H54 (cell line): Measurements from ENCODE around the gene TMEM270.

Experiments used
- DNase-seq: peaks from one replicate; pipeline ENCODE4 v3.0.0; 2011; ENCODE audit warnings: low spot score, mixed read lengths; ENCODE audit not compliant: insufficient read length
- FAIRE-seq: peaks from 3 replicates; lab custom pipeline; 2011; peaks lifted over from hg19 to GRCh38; lab: Jason Lieb, UNC
- POLR2A ChIP-seq: IDR thresholded peaks from 2 replicates; pipeline ENCODE4 v1.6.1; 2011; ENCODE audit warnings: low read depth, mild to moderate bottlenecking, low read length

Gene TMEM270

DNA sequence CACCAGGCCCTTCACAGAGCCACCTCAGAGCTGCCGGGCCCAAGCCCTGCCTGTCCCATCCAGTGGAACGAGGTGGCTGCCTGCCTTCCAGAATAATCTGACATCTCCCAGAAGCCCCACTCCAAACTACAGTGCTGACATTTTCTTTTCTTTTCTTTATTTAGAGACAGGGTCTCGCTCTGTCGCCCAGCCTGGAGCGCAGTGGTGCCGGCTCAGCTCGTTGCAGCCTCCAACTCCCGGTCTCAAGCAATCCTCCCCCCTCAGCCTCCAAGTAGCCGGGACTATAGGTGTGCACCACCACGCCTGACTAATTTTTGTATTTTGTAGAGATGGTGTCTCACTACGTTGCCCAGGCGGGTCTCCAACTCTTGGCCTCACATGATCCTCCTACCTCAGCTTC lies 346 bp downstream of the TMEM270 start:
- FAIRE-seq (no peak), DNase-seq (no peak)
- TF ChIP-seq POLR2A: no peak

DNA sequence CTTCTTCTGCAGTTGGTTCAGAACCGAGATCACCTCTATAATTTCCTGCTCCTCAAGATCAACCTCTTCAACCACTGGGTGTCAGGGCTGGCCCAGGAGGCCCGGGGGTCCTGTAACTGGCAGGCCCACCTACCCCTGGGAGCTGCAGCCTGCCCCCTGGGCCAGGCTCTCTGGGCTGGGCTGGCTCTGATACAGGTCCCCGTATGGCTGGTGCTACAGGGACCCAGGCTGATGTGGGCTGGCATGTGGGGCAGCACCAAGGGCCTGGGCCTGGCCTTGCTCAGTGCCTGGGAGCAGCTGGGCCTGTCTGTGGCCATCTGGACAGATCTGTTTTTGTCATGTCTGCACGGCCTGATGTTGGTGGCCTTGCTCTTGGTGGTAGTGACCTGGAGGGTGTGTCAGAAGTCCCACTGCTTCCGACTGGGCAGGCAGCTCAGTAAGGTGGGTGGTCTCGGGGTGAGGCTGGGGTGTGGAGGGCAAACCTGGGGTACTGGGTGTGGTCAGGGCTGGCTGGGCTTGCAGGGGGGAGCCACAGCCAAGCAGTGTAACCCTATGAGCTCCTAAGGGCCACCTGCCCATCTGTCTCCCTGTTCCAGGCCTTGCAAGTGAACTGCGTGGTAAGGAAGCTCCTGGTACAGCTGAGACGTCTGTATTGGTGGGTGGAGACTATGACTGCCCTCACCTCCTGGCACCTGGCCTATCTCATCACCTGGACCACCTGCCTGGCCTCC lies 4.2 kb downstream of the TMEM270 start:
- no peak for TF ChIP-seq POLR2A
- DNase-seq (no peak), FAIRE-seq (no peak)

DNA sequence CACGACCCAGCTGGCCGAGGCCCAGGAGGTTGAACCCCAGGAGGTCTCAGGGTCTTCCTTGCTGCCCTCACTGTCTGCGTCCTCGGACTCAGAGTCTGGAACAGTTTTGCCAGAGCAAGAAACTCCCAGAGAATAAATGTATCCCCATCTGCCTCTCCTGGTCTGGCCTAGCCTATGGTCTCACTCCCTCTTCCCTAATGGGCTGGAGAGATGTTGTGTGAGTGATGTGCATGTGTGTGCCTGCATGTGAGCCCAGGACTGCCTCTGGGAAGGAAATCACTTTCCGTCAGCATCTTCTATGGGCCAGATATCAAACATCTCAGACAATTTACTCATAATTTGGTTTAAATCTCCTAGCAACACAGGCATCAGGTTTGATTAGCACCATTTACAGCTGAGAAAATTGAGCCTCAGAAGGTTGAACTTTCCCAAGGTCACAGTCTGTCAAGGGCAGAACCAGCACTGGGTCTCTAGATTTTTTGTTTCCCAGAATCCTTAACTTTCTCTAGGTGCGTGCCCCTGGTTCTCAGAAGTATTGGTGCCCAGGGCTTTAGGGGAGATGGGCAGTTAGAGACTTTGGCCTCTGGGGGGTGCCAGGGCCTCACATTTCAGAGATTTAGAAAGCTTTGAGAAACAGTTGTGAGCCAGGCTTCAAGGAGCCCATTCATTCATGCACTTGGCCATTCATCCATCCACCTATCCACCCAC lies 4.9 kb downstream of the TMEM270 start:
- no peak for TF ChIP-seq POLR2A
- DNase-seq: no peak
- FAIRE-seq: no peak

DNA sequence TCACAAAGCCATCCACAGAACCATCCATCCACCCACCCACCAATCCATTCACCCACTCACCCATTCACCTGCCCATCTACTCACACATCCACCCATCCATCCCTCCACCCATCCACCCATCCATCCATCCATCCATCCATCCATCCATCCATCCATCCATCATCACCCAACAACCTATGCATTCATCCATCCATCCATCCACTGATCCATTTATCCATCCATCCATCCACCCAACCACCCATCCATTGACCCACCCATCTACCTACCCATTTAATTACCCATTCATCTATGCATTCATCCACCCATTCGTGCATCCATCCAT lies 5.4 kb downstream of the TMEM270 start:
- FAIRE-seq (no peak), DNase-seq (no peak)
- TF ChIP-seq POLR2A: no peak

DNA sequence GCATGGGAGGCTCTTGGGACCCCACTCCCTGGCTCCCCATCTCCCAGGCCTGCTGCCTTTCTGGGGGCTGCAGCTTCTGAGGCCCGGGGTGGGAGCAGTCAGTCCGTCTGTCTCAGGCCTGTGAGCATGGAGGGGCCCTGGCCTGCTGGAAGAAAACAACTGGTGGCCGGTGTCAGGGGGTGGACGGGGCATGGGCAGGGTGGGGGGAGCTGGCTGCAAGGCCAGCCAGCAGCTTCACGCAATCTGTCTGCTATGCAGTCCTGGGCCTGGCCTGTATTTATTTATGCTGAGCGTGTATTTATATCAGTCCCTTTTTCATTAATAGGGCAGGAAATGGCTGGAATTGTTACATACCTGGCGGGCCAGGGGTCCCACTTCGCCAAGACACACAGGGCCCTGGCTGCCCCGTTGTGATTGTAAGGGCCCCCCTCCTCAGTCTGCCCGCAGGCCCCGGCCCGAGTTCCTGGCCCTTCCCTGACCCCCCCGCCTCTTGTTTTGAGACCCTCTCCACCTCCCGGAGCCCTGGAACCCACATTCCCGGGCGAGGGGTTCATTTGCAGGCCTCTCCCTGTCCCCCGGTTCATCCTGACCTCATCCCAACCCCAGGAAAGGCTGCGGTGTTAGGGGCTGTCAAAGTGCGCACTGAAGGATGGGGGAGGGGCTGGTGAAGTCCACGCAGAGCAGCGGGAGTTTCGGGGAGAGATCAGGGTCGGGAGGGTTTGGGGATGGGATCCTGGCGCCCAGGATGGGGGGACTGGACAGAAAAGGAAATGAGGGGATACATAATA lies 8.2 kb downstream of the TMEM270 start:
- DNase-seq (no peak), FAIRE-seq (no peak)
- no peak for TF ChIP-seq POLR2A

DNA sequence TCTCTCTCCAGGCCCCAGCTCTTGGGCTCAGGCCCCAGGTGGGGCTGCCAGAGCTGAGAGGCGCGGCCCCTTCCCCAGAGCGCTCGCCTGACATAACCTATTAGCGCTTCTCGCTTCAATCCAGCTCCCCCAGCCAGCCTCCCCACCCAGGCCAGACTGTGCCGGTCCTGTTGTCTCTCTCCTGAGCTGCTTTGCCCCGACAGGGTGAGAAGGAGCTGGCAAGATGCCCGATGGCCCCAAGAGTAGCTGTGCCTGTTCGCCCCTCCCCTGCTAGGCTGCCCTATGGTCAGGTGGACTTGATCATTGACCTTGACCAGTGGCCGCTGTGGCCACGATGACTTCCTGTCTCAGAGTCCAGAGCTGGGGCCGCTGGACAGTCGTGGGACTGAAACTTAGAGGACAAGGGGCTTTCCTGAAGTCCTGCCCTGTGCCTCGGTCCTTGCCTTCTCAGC lies 9.1 kb downstream of the TMEM270 start:
- FAIRE-seq (no peak), DNase-seq (no peak)
- TF ChIP-seq POLR2A: no peak

DNA sequence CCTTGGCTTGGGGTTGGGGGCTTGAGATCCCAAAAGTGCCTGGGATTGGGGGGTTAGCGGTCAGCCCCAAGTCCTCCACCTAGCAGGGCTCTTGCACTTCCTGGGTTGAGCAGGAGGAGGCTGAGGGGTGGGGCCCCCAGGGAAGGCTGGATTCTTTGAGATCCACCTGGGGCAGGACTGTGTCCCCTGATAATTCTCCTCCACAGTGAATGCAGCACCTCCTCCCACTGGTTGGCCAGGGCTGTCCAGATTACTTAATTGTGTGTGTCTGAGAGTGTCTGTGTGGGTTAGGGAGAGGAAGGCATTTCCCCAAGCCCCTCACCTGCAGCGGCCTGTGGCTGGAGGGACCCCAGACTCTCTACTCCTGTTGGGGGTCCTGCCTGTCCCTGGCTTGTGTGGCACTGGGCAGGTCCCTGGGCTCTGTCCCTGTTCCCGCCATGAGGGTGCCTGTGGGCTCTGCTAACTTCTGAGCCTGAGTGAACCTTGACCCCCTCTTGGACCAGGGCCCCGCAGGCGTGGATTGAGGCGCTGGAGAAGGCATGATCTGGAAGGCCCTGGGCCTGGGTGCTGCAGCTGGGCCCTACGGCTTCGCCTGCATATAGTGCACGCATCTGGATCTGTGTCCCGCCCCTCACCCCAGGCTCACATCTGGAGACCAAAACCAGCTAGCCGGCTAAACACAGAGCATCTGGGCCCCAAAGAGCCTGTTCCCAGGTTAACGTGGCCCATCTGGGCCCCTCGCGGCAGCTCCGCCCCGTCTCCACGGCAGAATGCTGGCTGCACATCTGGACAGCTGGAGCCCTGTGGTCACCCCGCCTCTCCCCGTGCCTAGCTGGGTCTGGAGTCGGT lies 10.4 kb downstream of the TMEM270 start:
- no peak for DNase-seq
- no peak for TF ChIP-seq POLR2A
- FAIRE-seq: no peak

DNA sequence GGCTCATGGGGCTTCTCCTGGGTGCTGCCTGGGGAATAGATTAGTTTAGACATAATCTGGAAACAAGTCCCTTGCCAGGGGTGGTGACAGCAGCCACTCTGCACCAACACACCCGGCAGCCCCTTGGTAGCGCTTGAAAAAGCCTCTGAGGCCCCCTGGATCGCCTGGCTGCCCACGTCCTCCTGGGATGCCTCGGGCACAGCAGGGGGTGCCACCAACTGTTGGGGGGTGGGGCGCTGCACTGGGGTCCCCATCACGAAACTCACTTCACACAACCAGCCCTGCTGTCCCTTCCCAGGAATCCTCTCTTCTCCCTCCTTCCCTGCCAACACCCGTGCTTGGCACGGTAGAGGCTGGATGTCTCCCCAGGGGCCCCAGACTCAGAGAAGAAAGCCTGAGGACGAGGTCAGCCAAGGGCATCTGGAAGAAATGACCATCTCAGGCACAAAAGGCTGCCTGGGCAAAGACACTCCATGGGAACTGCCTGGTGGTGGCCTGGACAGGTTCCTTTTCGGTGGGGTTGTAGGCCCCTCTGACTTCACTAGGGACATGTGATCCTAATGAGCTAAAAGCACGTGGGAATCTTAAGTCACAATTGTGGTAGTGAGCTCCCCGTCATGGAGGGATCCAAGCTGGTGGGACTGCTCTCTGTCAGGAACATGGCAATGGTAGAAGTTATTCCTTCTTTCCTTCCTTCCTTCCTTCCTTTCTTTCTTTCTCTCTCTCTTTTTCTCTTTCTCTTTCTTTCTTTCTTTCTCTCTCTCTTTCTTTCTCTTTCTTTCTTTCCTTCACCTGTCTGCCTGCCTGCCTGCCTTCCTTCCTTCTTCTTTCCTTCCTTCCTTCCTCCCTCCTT lies 11.3 kb downstream of the TMEM270 start:
- TF ChIP-seq POLR2A: no peak
- FAIRE-seq: no peak
- DNase-seq: no peak

DNA sequence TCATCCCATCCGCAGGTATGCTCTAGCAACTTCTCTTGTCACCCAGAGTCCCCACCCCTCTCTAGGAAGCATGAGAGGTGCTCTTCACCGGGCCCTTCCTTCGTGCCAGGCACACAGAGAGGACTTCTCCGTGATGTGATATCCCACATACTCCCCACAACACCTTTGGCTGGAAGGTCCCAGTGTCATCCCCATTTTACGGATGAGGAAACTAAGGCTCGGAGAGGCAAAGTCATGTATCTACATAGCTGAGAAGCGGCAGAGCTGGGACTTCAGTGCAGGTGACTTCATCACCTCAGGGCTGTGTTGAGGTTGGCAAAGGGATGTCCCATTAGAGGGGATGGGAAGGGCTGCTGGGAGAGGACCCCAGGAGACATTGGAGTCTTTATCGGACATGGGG lies 15.4 kb downstream of the TMEM270 start:
- DNase-seq (no peak), FAIRE-seq (no peak)
- TF ChIP-seq POLR2A: no peak

DNA sequence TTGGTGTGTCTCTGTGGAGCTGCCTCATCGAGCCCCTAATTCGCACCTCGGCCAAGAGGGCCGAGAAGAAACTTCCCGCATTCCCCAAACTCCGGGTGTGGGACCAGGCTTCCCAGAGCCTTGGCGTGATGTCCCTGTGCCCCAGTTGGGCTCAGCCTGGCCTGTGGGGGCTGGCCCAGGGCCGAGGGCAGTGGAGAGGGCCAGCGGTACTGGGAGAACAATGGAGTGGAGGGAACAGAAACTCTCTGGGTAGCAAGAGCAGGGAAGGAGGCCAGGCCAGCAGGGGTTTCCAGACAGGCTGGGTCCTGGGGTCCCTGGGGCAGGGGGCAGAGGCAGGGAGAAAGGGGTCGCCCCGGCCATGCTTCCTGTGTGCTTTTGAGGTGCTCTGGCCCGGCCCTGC lies 16.0 kb downstream of the TMEM270 start:
- FAIRE-seq: no peak
- no peak for DNase-seq
- no peak for TF ChIP-seq POLR2A

DNA sequence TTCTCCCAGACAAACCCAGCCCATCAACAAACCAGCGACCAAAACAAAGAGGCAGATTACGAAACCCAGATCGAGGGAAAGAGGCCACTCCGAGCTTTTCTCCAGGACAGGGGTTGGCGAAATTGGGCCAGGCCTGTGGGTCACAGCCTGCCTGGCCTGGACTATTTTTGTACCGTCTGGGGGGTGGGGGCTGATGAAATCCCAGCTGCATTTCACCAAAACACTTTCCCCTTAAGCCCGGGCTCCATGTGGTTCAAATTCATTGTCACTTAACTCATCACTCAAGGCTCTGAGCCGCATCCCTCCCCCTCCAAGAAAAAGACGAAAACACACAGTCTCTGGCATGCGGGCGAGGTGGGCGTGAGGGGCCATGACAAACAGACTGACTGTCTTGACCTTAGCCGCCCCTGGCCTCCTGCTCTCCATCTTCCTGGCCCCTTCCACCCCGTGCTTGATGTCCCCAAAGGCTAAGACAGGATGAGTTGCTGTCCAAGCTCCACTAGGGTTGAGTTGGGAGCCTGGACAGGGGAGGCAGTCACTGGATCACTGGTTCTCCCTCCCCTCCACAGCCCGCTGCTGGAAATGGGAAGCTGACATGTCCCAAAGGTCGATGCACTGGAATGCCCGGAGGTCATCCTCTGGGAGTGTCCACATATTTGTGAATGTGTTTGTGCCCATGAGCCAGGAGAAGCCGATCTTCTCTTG lies 19.2 kb downstream of the TMEM270 start:
- FAIRE-seq (no peak), DNase-seq (no peak)
- no peak for TF ChIP-seq POLR2A

DNA sequence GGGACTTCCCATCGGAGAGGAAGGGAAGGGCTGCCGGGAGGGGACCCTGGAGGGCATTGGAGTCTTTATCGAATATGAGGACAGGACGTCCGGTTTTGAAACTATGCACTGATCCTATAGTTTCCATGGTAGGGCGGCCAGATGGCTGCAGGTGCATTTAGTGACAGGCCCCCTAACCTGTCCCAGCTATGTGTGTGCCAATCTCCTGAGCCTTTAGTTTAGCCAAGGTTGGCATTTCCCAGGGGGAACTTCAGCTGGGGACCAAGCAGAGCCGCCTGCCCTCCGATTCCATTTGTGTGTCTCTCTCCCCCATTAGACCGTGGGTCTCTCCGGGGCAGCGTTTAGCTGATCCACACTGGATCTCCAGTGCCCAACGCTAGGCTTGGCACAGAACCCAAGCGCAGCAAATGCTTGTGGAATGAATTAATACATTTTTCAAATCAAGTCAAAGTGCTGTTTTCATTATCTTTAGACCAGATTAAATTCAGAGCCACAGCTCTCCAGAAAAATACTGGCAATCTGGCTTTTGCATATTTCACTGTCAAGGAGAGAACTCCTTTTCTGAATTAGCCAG lies 19.9 kb downstream of the TMEM270 start:
- no peak for TF ChIP-seq POLR2A
- DNase-seq (no peak), FAIRE-seq (no peak)
